ENCODE data around the gene SLC25A12.

DNA sequence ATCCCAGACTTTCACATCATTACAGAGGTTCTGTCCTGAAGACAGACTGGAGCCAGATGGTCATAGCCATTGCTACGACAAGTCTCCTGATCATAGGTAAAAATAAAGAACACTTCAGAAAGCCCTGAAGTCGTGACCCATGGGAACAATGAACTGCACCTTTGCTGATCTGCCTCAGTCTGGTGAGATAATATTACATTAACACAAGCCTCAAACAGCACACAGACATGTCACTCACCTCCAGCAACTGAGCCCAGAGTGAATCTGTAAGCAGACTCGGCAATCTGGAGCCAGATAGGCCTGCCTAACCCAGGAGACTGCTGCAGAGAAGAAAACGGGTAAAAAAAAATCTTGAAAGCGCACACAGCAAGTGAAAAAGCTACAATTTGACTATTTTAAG lies 79.2 kb downstream of the SLC25A12 start:
- no peak for TF ChIP-seq EP300 (IDR thresholded peaks at IDR 0.05)
- TF ChIP-seq, protein P1, sequence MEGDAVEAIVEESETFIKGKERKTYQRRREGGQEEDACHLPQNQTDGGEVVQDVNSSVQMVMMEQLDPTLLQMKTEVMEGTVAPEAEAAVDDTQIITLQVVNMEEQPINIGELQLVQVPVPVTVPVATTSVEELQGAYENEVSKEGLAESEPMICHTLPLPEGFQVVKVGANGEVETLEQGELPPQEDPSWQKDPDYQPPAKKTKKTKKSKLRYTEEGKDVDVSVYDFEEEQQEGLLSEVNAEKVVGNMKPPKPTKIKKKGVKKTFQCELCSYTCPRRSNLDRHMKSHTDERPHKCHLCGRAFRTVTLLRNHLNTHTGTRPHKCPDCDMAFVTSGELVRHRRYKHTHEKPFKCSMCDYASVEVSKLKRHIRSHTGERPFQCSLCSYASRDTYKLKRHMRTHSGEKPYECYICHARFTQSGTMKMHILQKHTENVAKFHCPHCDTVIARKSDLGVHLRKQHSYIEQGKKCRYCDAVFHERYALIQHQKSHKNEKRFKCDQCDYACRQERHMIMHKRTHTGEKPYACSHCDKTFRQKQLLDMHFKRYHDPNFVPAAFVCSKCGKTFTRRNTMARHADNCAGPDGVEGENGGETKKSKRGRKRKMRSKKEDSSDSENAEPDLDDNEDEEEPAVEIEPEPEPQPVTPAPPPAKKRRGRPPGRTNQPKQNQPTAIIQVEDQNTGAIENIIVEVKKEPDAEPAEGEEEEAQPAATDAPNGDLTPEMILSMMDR (IDR thresholded peaks at IDR 0.05): no peak
- no peak for TF ChIP-seq POLR2A (IDR thresholded peaks at IDR 0.05)
